ENCODE data around the gene ERC2.

ERC2 gene

GRCh38 chr3:55828712-55829111, 639.6 kb downstream of the ERC2 start:
- Mint-ChIP-seq H3K27ac (no peak overlapping the region), H3K9me3 (no peaks in the 10 kb centered on the region), H3K36me3 (ENCODE audit: low read depth) (no peaks in the 10 kb centered on the region), H3K4me3 (no peak overlapping the region), H3K27me3 (ENCODE audit: low read depth) (no peaks in the 10 kb centered on the region), H3K4me1 (ENCODE audit: low read depth) (no peaks in the 10 kb centered on the region)
- no peak for DNase-seq (ENCODE audit: low spot score)

DNA sequence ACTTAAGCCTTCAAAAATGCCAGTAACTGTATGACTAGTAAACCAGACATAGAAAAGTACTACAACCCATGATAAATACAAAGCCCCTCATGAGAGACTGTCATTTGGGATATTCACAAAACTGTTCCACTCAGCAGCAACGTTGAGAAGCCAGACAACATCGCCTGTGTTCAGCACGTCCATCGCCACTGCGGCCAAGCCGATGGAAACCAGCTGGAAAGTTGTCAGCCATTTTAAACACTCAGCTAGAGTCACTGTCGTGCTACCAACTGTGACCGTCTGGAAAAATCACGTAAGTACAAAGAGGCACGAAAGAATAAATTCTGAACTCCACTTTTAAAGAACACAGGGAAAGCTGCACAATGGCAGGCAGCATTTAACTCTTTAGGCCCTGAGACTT, 640.5 kb downstream of the ERC2 start:
- DNase-seq (ENCODE audit: low spot score): no peak
- Mint-ChIP-seq H3K4me3 (no peak overlapping the region), H3K4me1 (ENCODE audit: low read depth) (no peaks in the 10 kb centered on the region), H3K9me3 (no peaks in the 10 kb centered on the region), H3K27ac (no peak overlapping the region), H3K27me3 (ENCODE audit: low read depth) (no peaks in the 10 kb centered on the region), H3K36me3 (ENCODE audit: low read depth) (no peaks in the 10 kb centered on the region)

DNA sequence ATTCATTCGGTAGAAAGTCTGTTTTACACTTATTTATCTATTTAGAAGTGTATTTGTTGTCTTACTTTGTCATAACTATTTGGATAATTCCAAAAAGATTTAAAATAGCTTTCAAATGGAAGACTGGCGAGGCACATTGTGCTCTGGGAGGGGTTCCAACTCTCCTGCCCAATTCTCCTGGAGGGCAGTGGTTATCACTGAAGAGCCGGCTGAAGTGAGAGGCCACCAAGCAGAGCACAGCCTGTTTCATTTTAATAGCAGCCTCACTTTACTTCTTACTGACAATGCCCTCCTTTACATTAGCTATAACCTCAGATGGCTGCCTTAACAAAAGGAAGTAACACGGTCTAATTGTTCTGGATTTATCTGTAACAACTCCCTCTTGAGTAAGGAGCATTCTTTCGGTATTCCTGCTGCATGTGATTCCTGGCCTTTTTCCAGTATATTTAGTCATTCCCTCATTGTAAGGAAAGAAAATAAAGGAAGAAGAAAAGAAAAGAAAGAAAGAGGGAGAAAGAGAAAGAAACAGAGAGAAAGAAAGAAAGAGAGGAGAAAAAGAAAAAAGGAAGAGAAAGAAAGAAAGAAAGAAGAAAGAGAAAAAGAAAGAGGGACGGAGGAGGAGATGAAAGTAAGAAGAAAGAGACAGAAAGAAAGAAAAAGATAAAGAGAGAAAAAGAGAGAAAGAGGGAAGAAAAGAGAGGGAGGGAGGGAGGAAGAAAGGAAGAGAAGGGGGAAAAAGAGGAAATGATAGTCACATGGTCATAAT, 641.4 kb downstream of the ERC2 start:
- Mint-ChIP-seq H3K27ac (no peak overlapping the region), H3K36me3 (ENCODE audit: low read depth) (no peaks in the 10 kb centered on the region), H3K4me3 (no peak overlapping the region), H3K4me1 (ENCODE audit: low read depth) (no peaks in the 10 kb centered on the region), H3K9me3 (no peaks in the 10 kb centered on the region), H3K27me3 (ENCODE audit: low read depth) (no peaks in the 10 kb centered on the region)
- DNase-seq (ENCODE audit: low spot score): no peak

DNA sequence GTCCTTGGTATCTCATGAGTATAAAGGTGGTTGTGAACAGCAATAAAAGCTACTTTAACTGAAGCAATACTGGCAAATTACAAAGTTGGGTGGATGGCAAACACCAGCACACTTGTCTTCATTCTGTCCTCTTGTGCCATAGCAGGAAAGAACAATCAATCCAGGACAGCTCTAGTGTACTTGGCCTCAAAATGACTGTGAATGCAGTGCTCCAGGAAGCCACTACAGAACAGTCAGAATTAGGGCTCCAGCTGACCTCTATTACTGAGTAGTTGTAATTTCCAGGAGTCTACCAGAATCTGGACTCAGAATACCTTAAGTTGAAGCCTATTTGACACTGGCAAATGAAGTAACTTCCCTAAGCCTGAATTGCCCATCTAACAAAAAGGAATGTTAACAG, 642.2 kb downstream of the ERC2 start:
- Mint-ChIP-seq H3K27me3 (ENCODE audit: low read depth) (no peaks in the 10 kb centered on the region), H3K4me3 (no peak overlapping the region), H3K4me1 (ENCODE audit: low read depth) (no peaks in the 10 kb centered on the region), H3K36me3 (ENCODE audit: low read depth) (no peaks in the 10 kb centered on the region), H3K9me3 (no peaks in the 10 kb centered on the region), H3K27ac (no peak overlapping the region)
- DNase-seq (ENCODE audit: low spot score): no peak

- no peaks in the 10 kb centered on the region for H3K9me3 Mint-ChIP-seq
- no peak overlapping the region for H3K4me3 Mint-ChIP-seq
- H3K27ac Mint-ChIP-seq: no peak overlapping the region
- H3K36me3 Mint-ChIP-seq (ENCODE audit: low read depth): no peaks in the 10 kb centered on the region
- no peaks in the 10 kb centered on the region for H3K27me3 Mint-ChIP-seq (ENCODE audit: low read depth)
- H3K4me1 Mint-ChIP-seq (ENCODE audit: low read depth): no peaks in the 10 kb centered on the region
- no peak for DNase-seq (ENCODE audit: low spot score)
Measured at GRCh38 chr3:55824406-55824805, 643.9 kb downstream of the ERC2 start.

- Mint-ChIP-seq H3K4me1 (ENCODE audit: low read depth) (no peaks in the 10 kb centered on the region), H3K9me3 (no peaks in the 10 kb centered on the region), H3K4me3 (no peak overlapping the region), H3K27me3 (ENCODE audit: low read depth) (no peaks in the 10 kb centered on the region), H3K36me3 (ENCODE audit: low read depth) (no peaks in the 10 kb centered on the region), H3K27ac (no peak overlapping the region)
- no peak for DNase-seq (ENCODE audit: low spot score)
Measured at GRCh38 chr3:55823829-55824228, 644.4 kb downstream of the ERC2 start.

- H3K4me1 Mint-ChIP-seq (ENCODE audit: low read depth): no peaks in the 10 kb centered on the region
- H3K4me3 Mint-ChIP-seq: no peak overlapping the region
- H3K27ac Mint-ChIP-seq: no peak overlapping the region
- DNase-seq (ENCODE audit: low spot score): no peak
- H3K27me3 Mint-ChIP-seq (ENCODE audit: low read depth): no peaks in the 10 kb centered on the region
- H3K9me3 Mint-ChIP-seq: no peaks in the 10 kb centered on the region
- H3K36me3 Mint-ChIP-seq (ENCODE audit: low read depth): no peaks in the 10 kb centered on the region
Measured at GRCh38 chr3:55823001-55823400, 645.3 kb downstream of the ERC2 start.

- no peaks in the 10 kb centered on the region for H3K27me3 Mint-ChIP-seq (ENCODE audit: low read depth)
- DNase-seq (ENCODE audit: low spot score): no peak
- no peaks in the 10 kb centered on the region for H3K36me3 Mint-ChIP-seq (ENCODE audit: low read depth)
- no peaks in the 10 kb centered on the region for H3K9me3 Mint-ChIP-seq
- H3K4me3 Mint-ChIP-seq: no peak overlapping the region
- H3K27ac Mint-ChIP-seq: no peak overlapping the region
- no peaks in the 10 kb centered on the region for H3K4me1 Mint-ChIP-seq (ENCODE audit: low read depth)
Measured at GRCh38 chr3:55819005-55819404, 649.3 kb downstream of the ERC2 start.

GRCh38 chr3:55818485-55818884, 649.8 kb downstream of the ERC2 start:
- DNase-seq (ENCODE audit: low spot score): no peak
- Mint-ChIP-seq H3K4me3 (no peak overlapping the region), H3K36me3 (ENCODE audit: low read depth) (no peaks in the 10 kb centered on the region), H3K4me1 (ENCODE audit: low read depth) (no peaks in the 10 kb centered on the region), H3K9me3 (no peaks in the 10 kb centered on the region), H3K27me3 (ENCODE audit: low read depth) (no peaks in the 10 kb centered on the region), H3K27ac (no peak overlapping the region)

GRCh38 chr3:55816794-55817576, 651.3 kb downstream of the ERC2 start:
- H3K4me1 Mint-ChIP-seq (ENCODE audit: low read depth): no peaks in the 10 kb centered on the region
- no peak for DNase-seq (ENCODE audit: low spot score)
- H3K9me3 Mint-ChIP-seq: no peaks in the 10 kb centered on the region
- no peaks in the 10 kb centered on the region for H3K27me3 Mint-ChIP-seq (ENCODE audit: low read depth)
- no peak overlapping the region for H3K4me3 Mint-ChIP-seq
- H3K36me3 Mint-ChIP-seq (ENCODE audit: low read depth): no peaks in the 10 kb centered on the region
- no peak overlapping the region for H3K27ac Mint-ChIP-seq

DNA sequence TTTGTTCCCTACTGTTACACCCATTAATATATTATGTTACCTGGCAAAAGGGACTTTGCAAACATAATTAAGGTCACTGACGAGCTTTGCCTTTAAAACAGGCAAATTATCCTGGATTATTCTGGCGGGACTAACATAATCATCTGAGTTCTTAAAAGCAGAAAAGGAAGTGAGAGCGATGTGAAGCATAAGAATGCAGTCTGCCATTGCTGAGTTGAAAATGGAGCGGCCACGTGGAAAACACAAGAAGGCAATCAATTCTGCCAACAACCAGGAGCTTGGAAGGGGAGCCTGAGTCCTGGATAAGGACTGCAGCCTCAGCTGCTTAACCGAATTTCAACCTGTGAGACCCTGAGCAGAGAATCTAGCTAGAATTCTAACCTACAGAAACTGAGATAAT, 653.0 kb downstream of the ERC2 start:
- no peak overlapping the region for H3K27ac Mint-ChIP-seq
- H3K4me3 Mint-ChIP-seq: no peak overlapping the region
- H3K4me1 Mint-ChIP-seq (ENCODE audit: low read depth): no peaks in the 10 kb centered on the region
- H3K9me3 Mint-ChIP-seq: no peaks in the 10 kb centered on the region
- DNase-seq (ENCODE audit: low spot score): no peak
- no peaks in the 10 kb centered on the region for H3K36me3 Mint-ChIP-seq (ENCODE audit: low read depth)
- H3K27me3 Mint-ChIP-seq (ENCODE audit: low read depth): no peaks in the 10 kb centered on the region

DNA sequence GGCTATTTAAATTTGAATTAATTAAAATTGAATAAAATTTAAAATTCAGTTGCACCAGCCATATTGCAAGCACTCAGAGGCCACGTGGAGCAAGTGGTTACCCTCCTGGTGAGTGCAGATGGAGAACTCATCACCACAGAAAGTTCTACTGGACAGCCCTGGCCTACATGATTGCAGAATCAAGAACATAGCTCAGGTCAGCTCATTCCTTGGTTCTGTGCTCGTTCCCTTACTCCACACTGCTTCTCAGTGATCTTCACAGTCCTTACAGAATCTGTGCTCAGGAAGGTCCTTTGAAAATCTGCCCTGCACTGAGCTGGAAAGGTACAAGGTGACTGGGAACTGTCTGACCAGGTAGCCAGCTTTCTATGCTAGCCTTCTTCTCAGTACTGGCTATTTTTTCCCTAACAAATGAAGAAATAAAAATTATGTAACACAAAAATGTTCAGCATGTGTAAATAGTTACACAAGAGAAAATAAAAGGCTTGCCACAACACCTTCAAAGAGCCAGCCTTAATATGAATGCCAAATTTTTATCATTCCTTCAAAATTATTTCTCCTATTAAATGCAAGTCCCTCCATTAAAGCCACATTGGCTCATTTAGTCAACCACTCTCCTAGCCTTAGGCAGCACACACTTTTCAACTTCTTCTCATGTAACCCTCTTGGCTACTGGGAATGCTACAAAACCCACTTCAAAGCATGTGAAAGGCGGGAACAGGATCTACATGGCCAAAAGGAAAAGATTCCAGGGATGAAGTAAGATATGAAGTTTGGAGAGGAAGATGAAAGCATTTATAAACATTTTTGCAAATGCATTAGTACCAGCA, 654.8 kb downstream of the ERC2 start:
- H3K4me3 Mint-ChIP-seq: no peak overlapping the region

GRCh38 chr3:55812394-55813013, 655.8 kb downstream of the ERC2 start:
- no peak overlapping the region for H3K27ac Mint-ChIP-seq
- H3K36me3 Mint-ChIP-seq (ENCODE audit: low read depth): no peaks in the 10 kb centered on the region
- DNase-seq (ENCODE audit: low spot score): no peak
- no peak overlapping the region for H3K4me3 Mint-ChIP-seq
- H3K27me3 Mint-ChIP-seq (ENCODE audit: low read depth): peaks cover 2% of the 10 kb centered on the region
- H3K4me1 Mint-ChIP-seq (ENCODE audit: low read depth): no peaks in the 10 kb centered on the region
- no peaks in the 10 kb centered on the region for H3K9me3 Mint-ChIP-seq

More for the DNA sequence above, 654.8 kb downstream of the ERC2 start:
- peaks cover 2% of the 10 kb centered on the region for H3K27me3 Mint-ChIP-seq (ENCODE audit: low read depth)
- no peaks in the 10 kb centered on the region for H3K9me3 Mint-ChIP-seq
- no peak overlapping the region for H3K27ac Mint-ChIP-seq
- no peaks in the 10 kb centered on the region for H3K36me3 Mint-ChIP-seq (ENCODE audit: low read depth)
- no peak for DNase-seq (ENCODE audit: low spot score)
- no peaks in the 10 kb centered on the region for H3K4me1 Mint-ChIP-seq (ENCODE audit: low read depth)

DNA sequence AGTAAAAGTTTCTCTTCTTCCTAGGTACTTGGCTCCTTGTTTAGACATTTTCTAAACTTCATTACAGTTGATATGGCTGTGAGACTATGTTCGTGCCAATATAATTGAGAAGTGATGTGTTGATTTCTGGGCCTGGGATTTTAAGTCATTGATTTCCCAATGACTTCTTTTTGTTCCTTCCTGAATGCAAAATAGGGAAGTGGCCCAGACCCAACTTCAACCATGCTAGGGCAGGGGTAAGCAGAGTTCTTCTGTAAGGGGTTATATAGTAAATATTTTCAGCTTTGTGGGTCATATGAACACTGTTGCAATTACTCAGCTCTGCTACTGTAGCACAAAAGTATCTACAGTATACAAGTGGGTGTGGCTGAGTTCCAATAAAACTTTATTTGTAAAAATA, 661.1 kb downstream of the ERC2 start:
- DNase-seq (ENCODE audit: low spot score): no peak
- Mint-ChIP-seq H3K27ac (no peak overlapping the region), H3K9me3 (no peaks in the 10 kb centered on the region), H3K4me3 (no peak overlapping the region), H3K27me3 (ENCODE audit: low read depth) (peaks cover 2% of the 10 kb centered on the region), H3K36me3 (ENCODE audit: low read depth) (no peaks in the 10 kb centered on the region), H3K4me1 (ENCODE audit: low read depth) (no peaks in the 10 kb centered on the region)

Measured in T-helper 2 cell treated with Interferon-gamma antibody and Interleukin-4, amounts not matched to agents 5 μg/mL and 100 μg/mL, for 36 hours (primary cell).